ENCODE measurements around the gene CSTF2.
A peak's percentile ranks its signal among the peaks of the same experiment; 100 is the strongest.
"Not testable (repeated sequence)": the region's sequence is repeated elsewhere in the genome, so short reads cannot be mapped to it uniquely, and the experiment has no call there.

Gene CSTF2, protein sequence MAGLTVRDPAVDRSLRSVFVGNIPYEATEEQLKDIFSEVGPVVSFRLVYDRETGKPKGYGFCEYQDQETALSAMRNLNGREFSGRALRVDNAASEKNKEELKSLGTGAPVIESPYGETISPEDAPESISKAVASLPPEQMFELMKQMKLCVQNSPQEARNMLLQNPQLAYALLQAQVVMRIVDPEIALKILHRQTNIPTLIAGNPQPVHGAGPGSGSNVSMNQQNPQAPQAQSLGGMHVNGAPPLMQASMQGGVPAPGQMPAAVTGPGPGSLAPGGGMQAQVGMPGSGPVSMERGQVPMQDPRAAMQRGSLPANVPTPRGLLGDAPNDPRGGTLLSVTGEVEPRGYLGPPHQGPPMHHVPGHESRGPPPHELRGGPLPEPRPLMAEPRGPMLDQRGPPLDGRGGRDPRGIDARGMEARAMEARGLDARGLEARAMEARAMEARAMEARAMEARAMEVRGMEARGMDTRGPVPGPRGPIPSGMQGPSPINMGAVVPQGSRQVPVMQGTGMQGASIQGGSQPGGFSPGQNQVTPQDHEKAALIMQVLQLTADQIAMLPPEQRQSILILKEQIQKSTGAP

DNA sequence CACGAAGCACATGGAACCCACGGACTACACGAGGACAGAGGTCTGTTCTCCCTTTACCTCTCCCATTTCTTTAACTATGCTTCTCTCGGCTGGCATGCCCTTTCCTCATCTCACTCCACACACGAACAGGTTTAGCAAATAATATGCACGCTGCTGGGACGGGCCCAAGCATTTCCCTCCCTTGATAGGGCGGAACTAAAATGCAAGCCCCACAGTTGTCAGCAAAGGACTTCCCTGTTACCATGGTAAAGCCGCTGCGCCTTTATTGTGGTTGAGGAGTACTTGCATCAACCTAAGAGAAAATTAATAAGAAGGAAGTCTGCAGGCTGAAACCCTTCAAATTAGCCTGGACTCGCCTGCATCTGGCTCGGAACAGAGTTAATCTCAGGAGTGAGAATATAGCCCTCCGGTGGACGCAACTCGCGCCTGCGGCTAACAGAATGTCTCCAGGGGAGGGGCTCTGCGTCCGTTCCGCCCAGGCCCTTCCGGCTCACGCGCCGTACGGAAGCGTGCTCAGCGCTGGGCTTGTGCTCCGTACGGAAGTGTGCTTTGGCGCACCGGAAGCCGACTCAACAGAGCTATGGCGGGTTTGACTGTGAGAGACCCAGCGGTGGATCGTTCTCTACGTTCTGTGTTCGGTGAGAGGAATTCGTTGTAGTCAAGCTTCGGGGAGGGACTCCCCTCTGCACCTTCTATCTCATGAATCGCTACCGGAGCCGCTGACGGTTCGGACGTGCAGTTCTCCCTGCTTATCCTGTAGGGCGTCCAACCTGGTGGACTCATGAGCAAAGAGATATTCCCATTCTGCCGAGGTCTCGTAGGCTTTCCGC, at the start of gene CSTF2:
Gene CSTF2 (plus strand): TSS at position 555 of the 830 bp plus-strand sequence. CDS start 26 bp downstream, at position 581.
- peak; percentile 40 to 52 (median 40) for DNase-seq (ENCODE audit: low read depth in 2 of 3, low spot score in 2 of 3)

- not testable (repeated sequence) for DNase-seq (ENCODE audit: low read depth in 2 of 3, low spot score in 2 of 3)
These were observed 23.8 kb upstream of the CSTF2 start for GRCh38 chrX:100796371-100796770.

- DNase-seq (ENCODE audit: low read depth in 2 of 3, low spot score in 2 of 3): no peak
These were observed 22.8 kb upstream of the CSTF2 start for GRCh38 chrX:100797359-100797758.

- DNase-seq (ENCODE audit: low read depth in 2 of 3, low spot score in 2 of 3): no peak
These were observed 21.5 kb upstream of the CSTF2 start for GRCh38 chrX:100798484-100799214.

- no peak for DNase-seq (ENCODE audit: low read depth in 2 of 3, low spot score in 2 of 3)
These were observed 17.3 kb upstream of the CSTF2 start for GRCh38 chrX:100802843-100803242.

DNA sequence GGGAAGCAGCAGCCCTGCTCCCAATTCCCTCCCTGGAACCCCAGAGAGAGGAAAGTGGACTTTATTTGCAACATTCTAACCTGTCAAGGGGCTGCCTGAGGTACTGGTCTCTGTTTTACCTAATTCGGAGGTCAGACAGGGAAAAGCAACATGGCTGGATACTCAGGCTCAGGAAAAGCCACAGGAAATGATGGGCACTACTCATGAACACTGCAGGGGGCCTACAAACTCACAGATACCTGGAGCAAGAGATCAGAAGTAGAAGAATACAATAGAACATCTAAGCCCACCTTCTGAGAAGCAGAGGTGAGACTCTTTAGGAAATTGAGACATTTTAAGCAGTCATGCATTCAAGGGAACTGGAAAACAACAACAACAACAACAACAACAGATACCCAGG, 15.4 kb upstream of the CSTF2 start:
- no peak for DNase-seq (ENCODE audit: low read depth in 2 of 3, low spot score in 2 of 3)

DNA sequence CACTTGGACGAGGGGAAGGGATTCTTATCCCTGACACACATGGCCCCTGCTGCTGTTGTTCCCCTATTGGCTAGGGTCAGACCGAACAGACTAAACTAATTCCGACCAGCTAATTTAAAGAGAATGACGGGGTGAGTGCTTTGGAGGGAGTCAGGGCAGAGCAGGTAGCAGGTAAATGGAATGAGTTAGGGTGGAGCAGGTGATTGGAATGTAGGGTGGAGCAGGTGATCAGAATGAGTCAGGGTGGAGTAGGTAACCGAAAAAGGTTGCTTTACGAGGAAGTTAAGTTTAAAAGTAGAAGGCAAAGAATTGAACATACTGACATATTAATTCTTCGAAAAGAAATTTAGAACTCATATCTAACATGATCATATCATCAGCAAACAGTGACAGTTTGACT, 11.9 kb upstream of the CSTF2 start:
- DNase-seq (ENCODE audit: low read depth in 2 of 3, low spot score in 2 of 3): not testable (repeated sequence)

DNA sequence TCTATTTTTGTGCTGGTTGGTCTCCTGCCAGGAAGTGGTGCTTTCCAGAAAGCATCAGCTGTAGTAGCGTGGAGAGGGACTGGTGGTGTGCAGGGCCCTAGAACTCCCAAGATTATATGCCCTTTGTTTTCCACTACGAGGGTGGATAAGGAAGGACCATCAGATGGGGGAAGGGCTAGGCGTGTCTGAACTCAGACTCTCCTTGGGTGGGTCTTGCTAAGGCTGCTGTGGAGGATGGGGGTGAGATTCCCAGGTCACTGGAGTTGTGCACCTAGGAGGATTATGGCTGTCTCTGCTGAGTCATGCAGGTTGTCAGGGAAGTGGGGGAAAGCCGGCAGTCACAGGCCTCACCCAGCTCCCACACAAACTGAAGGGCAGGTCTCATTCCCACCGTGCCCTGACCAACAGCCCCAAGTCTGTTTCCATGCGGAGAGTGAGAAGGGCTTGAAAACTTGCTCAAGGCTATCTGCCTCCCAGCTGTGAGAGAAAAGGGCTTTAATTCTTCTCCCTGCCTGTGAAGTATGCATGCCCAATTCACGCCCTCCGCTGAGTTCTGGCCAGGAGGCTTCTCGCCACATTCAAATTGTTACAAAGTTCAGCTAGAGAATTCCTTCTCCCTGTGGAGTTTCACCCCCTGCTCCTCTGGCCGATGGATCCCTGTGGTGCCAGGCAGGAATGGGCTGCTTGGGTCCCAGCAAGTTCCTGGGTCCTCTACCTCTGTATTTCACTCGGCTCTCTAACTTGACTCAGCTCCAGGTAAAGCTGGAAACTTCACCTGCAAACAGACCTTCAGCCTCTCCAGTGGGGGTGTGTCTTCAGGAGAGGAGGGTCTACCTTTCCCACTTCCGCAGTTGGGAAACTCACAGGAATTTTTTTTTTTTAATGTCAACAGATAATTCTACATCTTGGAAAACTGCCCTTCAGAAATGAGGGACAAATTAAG, 7.7 kb upstream of the CSTF2 start:
- DNase-seq (ENCODE audit: low read depth in 2 of 3, low spot score in 2 of 3): no peak

DNA sequence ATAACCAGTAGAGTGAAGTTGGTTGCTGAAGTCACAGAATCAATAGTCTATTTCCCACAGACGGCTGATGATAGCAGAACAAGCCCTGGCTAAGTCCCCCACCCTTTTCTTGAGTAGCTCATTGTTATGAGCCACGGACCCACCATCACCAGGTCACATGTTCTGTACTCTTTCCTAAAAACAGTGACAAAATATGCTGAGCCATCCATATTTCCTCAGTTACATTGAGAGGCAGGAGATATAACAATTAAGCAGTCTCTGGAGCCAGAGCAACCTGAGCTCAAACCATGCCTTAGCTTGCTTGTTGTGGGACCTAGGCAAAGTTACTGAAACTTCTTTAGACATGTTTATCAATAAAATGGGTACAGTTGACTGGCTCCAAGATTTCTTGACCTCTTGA, 2.9 kb upstream of the CSTF2 start:
- no peak for DNase-seq (ENCODE audit: low read depth in 2 of 3, low spot score in 2 of 3)

DNA sequence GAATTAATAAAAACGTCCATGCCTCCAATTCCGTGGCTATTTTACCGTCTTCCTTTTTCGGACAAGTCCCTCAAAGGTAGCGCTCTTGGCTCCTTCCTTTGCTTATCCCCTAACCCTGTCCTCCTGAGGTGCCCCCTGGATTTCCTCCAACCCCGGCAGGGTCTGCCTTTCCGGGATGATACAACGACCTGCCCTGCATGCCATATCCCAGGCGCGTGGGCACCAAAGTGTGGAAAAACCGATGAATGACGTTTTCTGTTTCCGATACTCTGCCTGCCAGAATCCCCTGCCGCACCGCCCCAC, 706 bp upstream of the CSTF2 start:
- DNase-seq (ENCODE audit: low read depth in 2 of 3, low spot score in 2 of 3): no peak

DNA sequence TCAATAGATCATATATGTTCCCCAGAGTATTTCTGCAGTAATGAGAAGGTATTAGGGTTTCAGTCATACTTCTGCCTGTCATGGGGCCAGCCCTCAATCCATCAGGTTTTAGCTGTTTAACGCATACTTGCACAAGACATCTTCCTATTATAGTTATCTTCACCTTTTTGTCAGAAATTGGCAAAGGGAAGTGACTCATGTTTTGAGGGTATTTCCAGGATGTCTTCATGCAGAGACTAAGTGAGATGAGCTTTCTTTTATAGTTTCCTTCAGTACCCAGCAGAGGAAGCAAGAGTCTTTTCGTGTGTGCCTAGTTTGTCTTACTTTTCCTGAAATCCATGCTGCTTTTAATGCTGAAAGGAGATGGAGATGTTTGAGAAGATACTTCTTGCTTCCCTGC, 9.5 kb downstream of the CSTF2 start:
- no peak for DNase-seq (ENCODE audit: low read depth in 2 of 3, low spot score in 2 of 3)

DNA sequence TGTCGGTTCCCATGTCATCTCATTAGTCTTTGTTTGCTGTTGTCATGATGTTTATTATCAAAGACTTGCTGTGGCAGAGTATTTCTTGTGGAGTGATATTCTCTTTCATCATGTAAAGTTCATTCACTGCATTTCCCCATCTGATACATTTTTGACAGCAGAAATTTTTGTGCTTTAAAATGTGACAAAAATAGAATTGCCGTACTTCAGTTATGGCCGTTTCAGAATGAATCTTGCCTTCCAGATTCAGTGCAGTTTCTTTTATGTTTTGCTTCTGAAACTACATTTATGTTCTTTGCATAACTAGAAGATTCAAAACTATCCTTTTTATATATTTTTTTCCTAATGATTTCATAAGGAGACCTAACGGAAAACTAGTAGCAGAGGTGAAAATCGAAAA, 10.0 kb downstream of the CSTF2 start:
- DNase-seq (ENCODE audit: low read depth in 2 of 3, low spot score in 2 of 3): no peak

DNA sequence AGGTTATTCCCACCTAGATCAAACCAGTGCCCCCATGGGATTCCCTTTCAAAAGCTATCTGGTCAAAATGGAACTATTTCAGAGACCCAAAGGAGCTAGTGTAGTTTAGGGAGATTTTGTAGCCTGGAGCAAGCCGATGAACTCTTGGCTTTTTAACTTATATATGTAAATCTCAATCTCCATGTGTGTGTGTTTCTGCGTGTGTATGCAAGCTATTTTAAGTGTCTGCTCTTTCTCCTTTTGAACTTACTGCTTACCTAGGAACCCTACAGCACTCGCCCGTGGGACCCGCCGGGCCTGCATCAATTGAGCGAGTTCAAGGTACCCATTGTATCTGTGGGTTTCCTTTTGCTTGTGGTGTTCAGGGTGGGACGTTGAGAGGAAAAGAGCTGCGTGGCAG, 10.4 kb downstream of the CSTF2 start:
- no peak for DNase-seq (ENCODE audit: low read depth in 2 of 3, low spot score in 2 of 3)

DNA sequence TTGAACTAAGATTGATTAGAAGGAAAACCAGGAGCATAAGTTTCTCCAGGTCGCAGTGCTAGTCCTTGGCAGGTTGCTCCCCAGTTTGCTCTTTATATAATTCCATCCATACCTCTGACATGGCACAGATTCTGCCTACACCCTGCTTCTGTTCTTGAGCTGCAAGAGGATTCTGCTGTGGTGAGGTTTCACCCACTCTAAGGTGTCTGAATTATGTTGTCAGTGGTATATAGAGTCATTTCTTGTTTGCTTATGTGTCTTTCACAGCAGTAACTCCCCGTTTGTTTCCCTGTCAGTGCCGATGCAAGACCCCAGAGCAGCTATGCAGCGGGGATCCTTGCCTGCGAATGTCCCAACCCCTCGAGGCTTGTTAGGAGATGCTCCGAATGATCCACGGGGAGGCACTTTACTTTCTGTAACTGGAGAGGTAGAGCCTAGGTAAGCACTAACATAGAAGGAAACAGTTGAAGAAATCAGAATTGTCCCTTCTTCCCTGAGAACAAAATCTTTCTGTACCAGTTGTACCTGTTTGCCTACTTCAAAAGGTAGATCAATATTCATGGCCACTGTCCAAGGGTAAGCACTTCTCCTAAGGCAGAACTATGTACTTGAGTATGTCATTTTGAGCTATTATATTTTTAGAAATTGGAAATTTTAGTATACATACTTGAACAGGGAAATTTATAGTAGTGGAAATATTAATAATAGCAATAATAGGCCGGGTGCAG, 11.2 kb downstream of the CSTF2 start:
- no peak for DNase-seq (ENCODE audit: low read depth in 2 of 3, low spot score in 2 of 3)

- DNase-seq (ENCODE audit: low read depth in 2 of 3, low spot score in 2 of 3): no peak
These were observed 30.1 kb downstream of the CSTF2 start for GRCh38 chrX:100850317-100850716.

GRCh38 chrX:100852810-100853209, 32.6 kb downstream of the CSTF2 start:
- no peak for DNase-seq (ENCODE audit: low read depth in 2 of 3, low spot score in 2 of 3)

GRCh38 chrX:100863326-100863864, 43.2 kb downstream of the CSTF2 start:
- no peak for DNase-seq (ENCODE audit: low read depth in 2 of 3, low spot score in 2 of 3)

GRCh38 chrX:100864657-100865391, 44.6 kb downstream of the CSTF2 start:
- no peak for DNase-seq (ENCODE audit: low read depth in 2 of 3, low spot score in 2 of 3)

- DNase-seq (ENCODE audit: low read depth in 2 of 3, low spot score in 2 of 3): no peak
These were observed 48.1 kb downstream of the CSTF2 start for GRCh38 chrX:100868273-100868672.
